Naive thymus-derived CD4-positive, alpha-beta T cell (primary cell): Measurements from ENCODE around the gene PCDHGA11. TPM values are rescaled to one million over a fixed set of nuclear protein-coding genes. Genes with fewer than 3 reads are reported as not detected.
A peak's percentile ranks its signal among the peaks of the same experiment; 100 is the strongest.
"Not testable (repeated sequence)": the region's sequence is repeated elsewhere in the genome, so short reads cannot be mapped to it uniquely, and the experiment has no call there.

Source experiments
- ATAC-seq: fragments of 150-1000 bp; cut with Tn5 transposase; 2 replicates; pipeline ENCODE4 v1.10.0; 2021; ENCODE audit warnings: mild to moderate bottlenecking, moderate library complexity
- CTCF ChIA-PET: fragments of 350-600 bp; sonication (Branson Sonifier 250); formaldehyde crosslinking; loops from one replicate; lab custom pipeline; 2021; ENCODE audit warnings: antibody characterized with exemption; lab: Charles Lee
- POLR2A ChIA-PET: fragments of 350-600 bp; sonication (Branson Sonifier 250); formaldehyde crosslinking; loops from one replicate; lab custom pipeline; 2021; ENCODE audit warnings: antibody characterized with exemption, inconsistent platforms; lab: Charles Lee
- DNase-seq, 9 donors: peaks; one replicate each; pipeline versions ENCODE4 v3.0.0 to v3.0.0-alpha.2; 2020 to 2022; ENCODE audit warnings: mixed read lengths in 1 of 9
- H3K27ac ChIP-seq: one replicate; pipeline ENCODE4 v1.7.0; 2013; ENCODE audit warnings: mild to moderate bottlenecking, low read depth, low read length, moderate library complexity
- H3K27me3 ChIP-seq, 2 donors: one replicate each; pipeline ENCODE4 v1.7.0; 2013; ENCODE audit warnings: low read length in 2 of 2, mild to moderate bottlenecking in 2 of 2, moderate library complexity in 2 of 2; ENCODE audit not compliant: control insufficient read depth in 2 of 2, insufficient read depth in 2 of 2
- H3K36me3 ChIP-seq, 3 experiments: 1 replicate in 2 of 3; 2 replicates in 1 of 3; pipeline ENCODE4 v1.7.0; 2013; ENCODE audit warnings: low read length in 3 of 3, mild to moderate bottlenecking in 3 of 3, moderate library complexity in 1 of 3; ENCODE audit not compliant: insufficient read depth in 3 of 3, control insufficient read depth in 2 of 3
- H3K4me1 ChIP-seq, 2 donors: one replicate each; pipeline ENCODE4 v1.7.0; 2013; ENCODE audit warnings: low read length in 2 of 2, mild to moderate bottlenecking in 2 of 2, moderate library complexity in 1 of 2; ENCODE audit not compliant: control insufficient read depth in 2 of 2, insufficient read depth in 2 of 2
- H3K4me3 ChIP-seq: 2 replicates; pipeline ENCODE4 v1.7.0; 2013; ENCODE audit warnings: mild to moderate bottlenecking, low read length
- H3K9me3 ChIP-seq, 3 experiments: 1 replicate in 2 of 3; 2 replicates in 1 of 3; pipeline ENCODE4 v1.7.0; 2013; ENCODE audit warnings: low read length in 3 of 3; ENCODE audit not compliant: control insufficient read depth in 2 of 3
- H3K27ac Mint-ChIP-seq, 9 donors: one replicate each; pipeline ENCODE4 v1.8.0; 2020 to 2022; ENCODE audit warnings: mixed read lengths in 9 of 9, mild to moderate bottlenecking in 8 of 9, moderate library complexity in 5 of 9, inconsistent platforms in 2 of 9
- H3K27me3 Mint-ChIP-seq, 5 donors: one replicate each; pipeline ENCODE4 v1.8.0; 2021 to 2022; ENCODE audit warnings: mixed read lengths in 5 of 5, mild to moderate bottlenecking in 1 of 5
- H3K36me3 Mint-ChIP-seq, 5 donors: one replicate each; pipeline ENCODE4 v1.8.0; 2020 to 2022; ENCODE audit warnings: mixed read lengths in 5 of 5, mild to moderate bottlenecking in 3 of 5, inconsistent platforms in 1 of 5
- H3K4me1 Mint-ChIP-seq, 7 donors: one replicate each; pipeline ENCODE4 v1.8.0; 2020 to 2022; ENCODE audit warnings: mixed read lengths in 7 of 7, mild to moderate bottlenecking in 3 of 7, inconsistent platforms in 1 of 7
- H3K4me3 Mint-ChIP-seq, 10 donors: one replicate each; pipeline ENCODE4 v1.8.0; 2020 to 2022; ENCODE audit warnings: mild to moderate bottlenecking in 10 of 10, mixed read lengths in 10 of 10, moderate library complexity in 6 of 10, inconsistent platforms in 2 of 10
- H3K9me3 Mint-ChIP-seq, 11 donors: one replicate each; pipeline ENCODE4 v1.8.0; 2020 to 2022; ENCODE audit warnings: mixed read lengths in 11 of 11, mild to moderate bottlenecking in 4 of 11, inconsistent platforms in 1 of 11, moderate library complexity in 1 of 11
- intact Hi-C, 2 donors: fragments of 100-400 bp; cut with micrococcal nuclease; formaldehyde crosslinking; loops; one replicate each; pipeline ENCODE4 v1.15.1; 2023
- polyA plus RNA-seq, 2 donors: library from polyadenylated mRNA; unstranded; fragments of 300-500 nt; fragmentation: Illumina TruSeq; gene quantifications; one replicate each; pipeline ENCODE4 v1.2.3, GENCODE V29; 2021
- total RNA-seq, 6 experiments: library from RNA in 5 of 6; stranded (reverse) in 5 of 6; gene quantifications; 1 replicate in 5 of 6; 2 replicates in 1 of 6; pipeline ENCODE4 v1.2.3 and lab custom pipeline; 2021 to 2026

Gene PCDHGA11
- total and polyA plus RNA-seq, 7 experiments from 2014 or later: 0.16 to 0.29 (median 0.21) TPM; not detected in 3

DNA sequence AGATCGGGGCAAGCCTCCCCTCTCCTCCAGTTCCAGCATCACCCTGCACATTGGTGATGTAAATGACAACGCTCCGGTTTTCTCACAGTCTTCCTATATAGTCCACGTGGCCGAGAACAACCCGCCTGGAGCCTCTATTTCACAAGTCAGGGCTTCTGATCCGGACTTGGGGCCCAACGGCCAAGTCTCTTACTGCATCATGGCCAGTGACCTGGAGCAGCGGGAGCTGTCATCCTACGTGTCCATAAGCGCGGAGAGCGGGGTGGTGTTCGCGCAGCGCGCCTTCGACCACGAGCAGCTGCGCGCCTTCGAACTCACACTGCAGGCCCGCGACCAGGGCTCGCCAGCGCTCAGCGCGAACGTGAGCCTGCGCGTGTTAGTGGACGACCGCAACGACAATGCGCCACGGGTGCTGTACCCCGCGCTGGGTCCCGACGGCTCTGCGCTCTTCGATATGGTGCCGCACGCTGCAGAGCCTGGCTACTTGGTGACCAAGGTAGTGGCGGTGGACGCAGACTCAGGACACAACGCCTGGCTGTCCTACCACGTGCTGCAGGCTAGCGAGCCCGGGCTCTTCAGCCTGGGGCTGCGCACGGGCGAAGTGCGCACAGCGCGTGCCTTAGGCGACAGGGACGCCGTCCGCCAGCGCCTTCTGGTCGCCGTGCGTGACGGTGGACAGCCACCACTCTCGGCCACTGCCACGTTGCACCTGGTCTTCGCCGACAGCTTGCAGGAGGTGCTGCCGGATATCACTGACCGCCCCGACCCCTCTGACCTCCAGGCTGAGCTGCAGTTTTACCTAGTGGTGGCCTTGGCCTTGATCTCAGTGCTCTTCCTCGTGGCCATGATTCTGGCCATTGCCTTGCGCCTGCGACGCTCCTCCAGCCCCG is 31.5 kb upstream of the PCDHGA11 start:
- H3K4me1 Mint-ChIP-seq: peaks cover 0 to 3% (median 0%) of the 10 kb centered on the region in 7 donors
- peak overlapping the region in 2 of 10 donors; percentile 10 to 13 for H3K4me3 Mint-ChIP-seq
- POLR2A ChIA-PET: no interaction called here
- intact Hi-C loops: no loop called here
- ATAC-seq: no peak
- peaks cover 30 to 85% (median 78%) of the 10 kb centered on the region in 5 donors for H3K27me3 Mint-ChIP-seq
- H3K4me3 ChIP-seq: no peak overlapping the region
- no peaks in the 10 kb centered on the region for H3K4me1 ChIP-seq
- peaks cover 4 to 14% of the 10 kb centered on the region in 2 donors for H3K27me3 ChIP-seq
- no peaks in the 10 kb centered on the region for H3K36me3 ChIP-seq
- CTCF ChIA-PET: interaction anchor here (1.0 kb wide), 1 partner anchor 28 kb away, joined by 3 read pairs; the partner anchor contains the start of gene PCDHGB7
- peak overlapping the region in 2 of 9 donors; percentile 55 to 77 for H3K27ac Mint-ChIP-seq
- peaks cover 0 to 45% (median 0%) of the 10 kb centered on the region in 3 experiments for H3K9me3 ChIP-seq
- H3K36me3 Mint-ChIP-seq: peaks cover 5 to 41% (median 10%) of the 10 kb centered on the region in 5 donors
- no peak overlapping the region for H3K27ac ChIP-seq
- H3K9me3 Mint-ChIP-seq: peaks cover 0 to 90% (median 60%) of the 10 kb centered on the region in 11 donors
- DNase-seq: no peak

DNA sequence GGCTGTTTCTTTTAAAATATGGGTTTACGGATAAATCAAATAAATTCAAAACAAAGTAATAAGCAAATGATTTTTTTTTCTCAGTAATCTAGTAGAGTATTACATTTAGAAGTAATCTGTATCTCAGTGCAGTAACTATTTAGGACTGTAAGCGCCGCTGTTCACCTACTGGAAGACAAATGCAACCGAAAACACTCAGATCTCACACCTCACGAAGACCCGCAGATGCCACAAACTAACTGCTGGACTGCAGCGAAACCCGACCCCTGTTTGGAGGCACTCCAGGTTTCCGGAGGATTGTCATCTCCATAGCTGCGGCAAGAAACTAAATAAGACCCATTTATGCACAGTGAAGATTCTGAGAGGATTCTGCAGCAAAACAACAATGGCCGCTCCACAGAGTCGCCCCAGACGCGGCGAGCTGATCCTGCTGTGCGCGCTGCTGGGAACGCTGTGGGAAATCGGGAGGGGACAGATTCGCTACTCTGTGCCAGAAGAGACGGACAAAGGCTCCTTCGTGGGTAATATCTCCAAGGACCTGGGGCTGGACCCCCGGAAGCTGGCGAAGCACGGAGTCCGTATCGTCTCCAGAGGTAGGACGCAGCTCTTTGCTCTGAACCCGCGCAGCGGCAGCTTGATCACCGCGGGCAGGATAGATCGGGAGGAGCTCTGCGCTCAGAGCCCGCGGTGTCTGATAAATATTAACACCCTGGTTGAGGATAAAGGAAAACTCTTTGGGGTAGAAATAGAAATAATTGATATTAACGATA is 28.2 kb upstream of the PCDHGA11 start, which contains the start of gene PCDHGA8:
PCDHGA8 (plus strand) TSS at position 205 of the 770 bp plus-strand sequence; CDS start at position 386, 181 bp downstream.
- peaks cover 4 to 12% of the 10 kb centered on the region in 2 donors for H3K27me3 ChIP-seq
- CTCF ChIA-PET: no interaction called here
- DNase-seq (no peak), ATAC-seq (no peak)
- intact Hi-C loops: no loop called here
- POLR2A ChIA-PET: no interaction called here
- no peak within 1 kb of the TSS for H3K27ac ChIP-seq
- peaks cover 3 to 30% (median 10%) of the 10 kb centered on the region in 5 donors for H3K36me3 Mint-ChIP-seq
- peaks cover 0 to 88% (median 53%) of the 10 kb centered on the region in 11 donors for H3K9me3 Mint-ChIP-seq
- H3K27me3 Mint-ChIP-seq: peaks cover 31 to 82% (median 75%) of the 10 kb centered on the region in 5 donors
- peak within 1 kb of the TSS in 3 of 10 donors; percentile 2 to 64 (median 25) for H3K4me3 Mint-ChIP-seq
- H3K36me3 ChIP-seq: no peaks in the 10 kb centered on the region
- H3K27ac Mint-ChIP-seq: peak within 1 kb of the TSS in 1 of 9 donors; percentile 6
- no peak within 1 kb of the TSS for H3K4me3 ChIP-seq
- peaks cover 0 to 39% (median 0%) of the 10 kb centered on the region in 3 experiments for H3K9me3 ChIP-seq
- no peaks in the 10 kb centered on the region for H3K4me1 ChIP-seq
- H3K4me1 Mint-ChIP-seq: peaks cover 0 to 3% (median 0%) of the 10 kb centered on the region in 7 donors

DNA sequence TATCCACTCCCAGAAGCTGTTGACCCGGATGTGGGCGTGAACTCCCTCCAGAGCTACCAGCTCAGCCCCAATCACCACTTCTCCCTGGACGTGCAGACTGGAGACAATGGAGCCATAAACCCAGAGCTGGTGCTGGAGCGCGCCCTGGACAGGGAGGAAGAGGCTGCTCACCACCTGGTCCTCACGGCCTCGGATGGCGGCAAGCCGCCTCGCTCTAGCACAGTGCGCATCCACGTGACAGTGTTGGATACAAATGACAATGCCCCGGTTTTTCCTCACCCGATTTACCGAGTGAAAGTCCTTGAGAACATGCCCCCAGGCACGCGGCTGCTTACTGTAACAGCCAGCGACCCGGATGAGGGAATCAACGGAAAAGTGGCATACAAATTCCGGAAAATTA is 27.6 kb upstream of the PCDHGA11 start:
- intact Hi-C loops: no loop called here
- H3K9me3 Mint-ChIP-seq: peaks cover 0 to 87% (median 51%) of the 10 kb centered on the region in 11 donors
- POLR2A ChIA-PET: no interaction called here

DNA sequence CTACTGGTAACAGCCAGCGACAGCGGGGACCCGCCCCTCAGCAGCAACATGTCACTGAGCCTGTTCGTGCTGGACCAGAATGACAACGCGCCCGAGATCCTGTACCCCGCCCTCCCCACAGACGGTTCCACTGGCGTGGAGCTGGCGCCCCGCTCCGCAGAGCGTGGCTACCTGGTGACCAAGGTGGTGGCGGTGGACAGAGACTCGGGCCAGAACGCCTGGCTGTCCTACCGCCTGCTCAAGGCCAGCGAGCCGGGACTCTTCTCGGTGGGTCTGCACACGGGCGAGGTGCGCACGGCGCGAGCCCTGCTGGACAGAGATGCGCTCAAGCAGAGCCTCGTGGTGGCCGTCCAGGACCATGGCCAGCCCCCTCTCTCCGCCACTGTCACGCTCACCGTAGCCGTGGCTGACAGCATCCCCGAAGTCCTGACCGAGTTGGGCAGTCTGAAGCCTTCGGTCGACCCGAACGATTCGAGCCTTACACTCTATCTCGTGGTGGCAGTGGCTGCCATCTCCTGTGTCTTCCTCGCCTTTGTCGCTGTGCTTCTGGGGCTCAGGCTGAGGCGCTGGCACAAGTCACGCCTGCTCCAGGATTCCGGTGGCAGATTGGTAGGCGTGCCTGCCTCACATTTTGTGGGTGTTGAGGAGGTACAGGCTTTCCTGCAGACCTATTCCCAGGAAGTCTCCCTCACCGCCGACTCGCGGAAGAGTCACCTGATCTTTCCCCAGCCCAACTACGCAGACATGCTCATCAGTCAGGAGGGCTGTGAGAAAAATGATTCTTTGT is 26.3 kb upstream of the PCDHGA11 start:
- Mint-ChIP-seq H3K27ac (peak overlapping the region in 1 of 9 donors; percentile 28), H3K36me3 (peaks cover 2 to 27% (median 10%) of the 10 kb centered on the region in 5 donors), H3K9me3 (peaks cover 0 to 86% (median 49%) of the 10 kb centered on the region in 11 donors), H3K27me3 (peaks cover 37 to 85% (median 74%) of the 10 kb centered on the region in 5 donors)
- H3K4me1 ChIP-seq, DNase-seq, POLR2A ChIA-PET, ATAC-seq, H3K36me3 ChIP-seq, H3K27ac ChIP-seq, H3K4me3 Mint-ChIP-seq, intact Hi-C loops, H3K4me3 ChIP-seq, CTCF ChIA-PET, H3K4me1 Mint-ChIP-seq: not testable (repeated sequence)
- Histone ChIP-seq H3K27me3 (peaks cover 4 to 12% of the 10 kb centered on the region in 2 donors), H3K9me3 (peaks cover 0 to 39% (median 0%) of the 10 kb centered on the region in 3 experiments)

More for the DNA sequence above, 27.6 kb upstream of the PCDHGA11 start:
- no peak for ATAC-seq
- no peaks in the 10 kb centered on the region for H3K4me1 ChIP-seq
- no peak for DNase-seq
- peaks cover 0 to 3% (median 0%) of the 10 kb centered on the region in 7 donors for H3K4me1 Mint-ChIP-seq
- CTCF ChIA-PET: no interaction called here
- no peak overlapping the region for H3K27ac ChIP-seq
- no peak overlapping the region for H3K4me3 Mint-ChIP-seq
- H3K9me3 ChIP-seq: peaks cover 0 to 38% (median 0%) of the 10 kb centered on the region in 3 experiments
- peaks cover 3 to 29% (median 10%) of the 10 kb centered on the region in 5 donors for H3K36me3 Mint-ChIP-seq
- H3K27me3 Mint-ChIP-seq: peaks cover 30 to 84% (median 74%) of the 10 kb centered on the region in 5 donors
- H3K27me3 ChIP-seq: peaks cover 4 to 12% of the 10 kb centered on the region in 2 donors
- H3K27ac Mint-ChIP-seq: peak overlapping the region in 1 of 9 donors; percentile 6
- H3K36me3 ChIP-seq: no peaks in the 10 kb centered on the region
- no peak overlapping the region for H3K4me3 ChIP-seq

DNA sequence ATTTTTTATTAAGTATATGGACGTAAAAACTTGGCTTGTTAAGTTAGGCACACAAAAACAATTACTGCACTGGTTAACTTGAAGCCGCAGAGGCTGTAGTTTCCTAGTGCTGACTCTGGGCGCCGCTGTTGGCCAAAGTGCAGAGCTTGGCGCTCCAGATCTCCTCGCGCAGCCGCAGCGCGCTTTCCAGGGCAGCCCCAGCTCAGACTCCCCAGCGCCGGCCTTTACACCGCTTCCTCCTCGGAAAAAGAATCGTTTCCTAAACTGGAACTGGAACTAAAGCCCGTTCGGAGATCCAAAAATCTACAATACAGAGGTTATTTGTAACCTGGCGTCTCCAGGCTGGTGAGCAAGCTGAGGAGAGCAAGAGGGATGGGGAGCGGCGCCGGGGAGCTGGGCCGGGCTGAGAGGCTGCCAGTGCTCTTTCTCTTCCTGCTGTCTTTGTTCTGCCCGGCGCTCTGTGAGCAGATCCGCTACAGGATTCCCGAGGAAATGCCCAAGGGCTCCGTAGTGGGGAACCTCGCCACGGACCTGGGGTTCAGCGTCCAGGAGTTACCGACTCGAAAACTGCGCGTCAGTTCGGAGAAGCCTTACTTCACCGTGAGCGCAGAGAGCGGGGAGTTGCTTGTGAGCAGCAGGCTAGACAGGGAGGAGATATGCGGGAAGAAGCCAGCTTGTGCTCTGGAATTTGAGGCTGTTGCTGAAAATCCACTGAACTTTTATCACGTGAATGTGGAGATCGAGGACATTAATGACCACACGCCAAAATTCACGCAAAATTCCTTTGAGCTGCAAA is 22.9 kb upstream of the PCDHGA11 start, which contains the start of gene PCDHGB5:
PCDHGB5 (plus strand) TSS at position 192 of the 796 bp plus-strand sequence; CDS start at position 373, 181 bp downstream.
- DNase-seq (peak in 4 of 9 donors; percentile 41 to 49 (median 42)), ATAC-seq (peak; percentile 89)
- intact Hi-C loops, CTCF ChIA-PET, H3K36me3 ChIP-seq, H3K27ac ChIP-seq, H3K4me3 ChIP-seq, H3K4me1 ChIP-seq, POLR2A ChIA-PET, H3K4me1 Mint-ChIP-seq: not testable (repeated sequence)
- Histone ChIP-seq H3K9me3 (peaks cover 0 to 45% (median 0%) of the 10 kb centered on the region in 3 experiments), H3K27me3 (peaks cover 2 to 18% of the 10 kb centered on the region in 2 donors)
- peaks cover 45 to 83% (median 68%) of the 10 kb centered on the region in 5 donors for H3K27me3 Mint-ChIP-seq
- peaks cover 4 to 82% (median 38%) of the 10 kb centered on the region in 11 donors for H3K9me3 Mint-ChIP-seq
- H3K27ac Mint-ChIP-seq: peak within 1 kb of the TSS in 2 of 9 donors; percentile 43 to 83
- peak within 1 kb of the TSS; percentile 27 to 67 (median 44) for H3K4me3 Mint-ChIP-seq
- H3K36me3 Mint-ChIP-seq: peaks cover 4 to 27% (median 9%) of the 10 kb centered on the region in 5 donors
